H9 (cell line): ENCODE measurements around the gene NTF3. TPM values are rescaled to one million over a fixed set of nuclear protein-coding genes. Genes with fewer than 3 reads are reported as not detected.

ENCODE experiments used
- DNase-seq: peaks from one replicate; pipeline ENCODE4 v3.0.0-alpha.2; 2017
- H2AFZ ChIP-seq: one replicate; pipeline ENCODE4 v1.6.1; 2013; ENCODE audit warnings: mild to moderate bottlenecking, low read length, control low read depth, moderate library complexity
- H2AK5ac ChIP-seq: 2 replicates; pipeline ENCODE4 v1.6.1; 2013; ENCODE audit warnings: low read length, control low read depth, mixed read lengths; ENCODE audit not compliant: insufficient read length
- H2BK120ac ChIP-seq: one replicate; pipeline ENCODE4 v1.6.1; 2013; ENCODE audit warnings: low read depth, mild to moderate bottlenecking, low read length, control low read depth, inconsistent platforms; ENCODE audit not compliant: poor library complexity, severe bottlenecking
- H2BK12ac ChIP-seq: 2 replicates; pipeline ENCODE4 v1.6.1; 2013; ENCODE audit warnings: low read length, control low read depth, mixed read lengths, low read depth; ENCODE audit not compliant: insufficient read length
- H2BK15ac ChIP-seq: 2 replicates; pipeline ENCODE4 v1.6.1; 2013; ENCODE audit warnings: low read depth, low read length, control low read depth
- H2BK20ac ChIP-seq: one replicate; pipeline ENCODE4 v1.6.1; 2013; ENCODE audit warnings: low read depth, mild to moderate bottlenecking, low read length, control low read depth, inconsistent platforms; ENCODE audit not compliant: poor library complexity, severe bottlenecking
- H2BK5ac ChIP-seq: 2 replicates; pipeline ENCODE4 v1.6.1; 2013; ENCODE audit warnings: low read length, control low read depth, mixed read lengths; ENCODE audit not compliant: insufficient read length
- H3K14ac ChIP-seq: 2 replicates; pipeline ENCODE4 v1.6.1; 2013; ENCODE audit warnings: low read length, control low read depth; ENCODE audit not compliant: insufficient read depth
- H3K18ac ChIP-seq: 2 replicates; pipeline ENCODE4 v1.6.1; 2013; ENCODE audit warnings: low read depth, mild to moderate bottlenecking, mixed read lengths, low read length, control low read depth; ENCODE audit not compliant: insufficient read length
- H3K23ac ChIP-seq: 2 replicates; pipeline ENCODE4 v1.6.1; 2013; ENCODE audit warnings: low read length, control low read depth, mixed read lengths, low read depth; ENCODE audit not compliant: insufficient read length
- H3K23me2 ChIP-seq: 2 replicates; pipeline ENCODE4 v1.6.1; 2013; ENCODE audit warnings: low read depth, mild to moderate bottlenecking, mixed read lengths, low read length, control low read depth; ENCODE audit not compliant: insufficient read length, poor library complexity, severe bottlenecking
- H3K27ac ChIP-seq: 2 replicates; pipeline ENCODE4 v1.5.1; 2013; ENCODE audit warnings: low read length, control low read depth, mixed read lengths, low read depth; ENCODE audit not compliant: insufficient read length
- H3K27me3 ChIP-seq: 2 replicates; pipeline ENCODE4 v1.6.1; 2013; ENCODE audit warnings: low read length, control low read depth, inconsistent platforms; ENCODE audit not compliant: insufficient read depth
- H3K4ac ChIP-seq: 2 replicates; pipeline ENCODE4 v1.6.1; 2013; ENCODE audit warnings: low read depth, mild to moderate bottlenecking, control low read depth, inconsistent platforms, low read length, moderate library complexity
- H3K4me1 ChIP-seq: 2 replicates; pipeline ENCODE4 v1.6.1; 2013; ENCODE audit warnings: low read length, control low read depth, inconsistent platforms; ENCODE audit not compliant: insufficient read depth
- H3K4me2 ChIP-seq: 2 replicates; pipeline ENCODE4 v1.6.1; 2013; ENCODE audit warnings: low read length, control low read depth, mixed read lengths; ENCODE audit not compliant: insufficient read length, insufficient read depth
- H3K56ac ChIP-seq: 2 replicates; pipeline ENCODE4 v1.6.1; 2013; ENCODE audit warnings: low read depth, mild to moderate bottlenecking, mixed read lengths, low read length, control low read depth; ENCODE audit not compliant: insufficient read length
- H3K79me1 ChIP-seq: 2 replicates; pipeline ENCODE4 v1.6.1; 2013; ENCODE audit warnings: low read depth, mild to moderate bottlenecking, moderate library complexity, low read length, control low read depth, inconsistent platforms; ENCODE audit not compliant: insufficient read depth, poor library complexity, severe bottlenecking
- H3K79me2 ChIP-seq: 2 replicates; pipeline ENCODE4 v1.6.1; 2013; ENCODE audit warnings: low read length, control low read depth, inconsistent platforms; ENCODE audit not compliant: insufficient read depth
- H3K9ac ChIP-seq: 2 replicates; pipeline ENCODE4 v1.6.1; 2013; ENCODE audit warnings: low read length, control low read depth, mixed read lengths; ENCODE audit not compliant: insufficient read length; ENCODE audit errors: extremely low read depth
- H3K9me3 ChIP-seq: one replicate; pipeline ENCODE4 v1.6.1; 2013; ENCODE audit warnings: low read depth, low read length, inconsistent platforms; ENCODE audit not compliant: control insufficient read depth
- H3T11ph ChIP-seq: one replicate; pipeline ENCODE4 v1.6.1; 2013; ENCODE audit warnings: mild to moderate bottlenecking, low read length, control low read depth, inconsistent platforms
- H4K20me1 ChIP-seq: one replicate; pipeline ENCODE4 v1.6.1; 2013; ENCODE audit not compliant: control insufficient read depth, insufficient read length, insufficient read depth
- H4K5ac ChIP-seq: 2 replicates; pipeline ENCODE4 v1.6.1; 2013; ENCODE audit warnings: low read depth, mild to moderate bottlenecking, mixed read lengths, low read length, control low read depth; ENCODE audit not compliant: insufficient read length
- H4K8ac ChIP-seq: replicated peaks from 2 replicates; pipeline ENCODE4 v1.6.1; 2013; ENCODE audit warnings: low read length, control low read depth, mixed read lengths, low read depth; ENCODE audit not compliant: insufficient read length
- H4K91ac ChIP-seq: 2 replicates; pipeline ENCODE4 v1.6.1; 2013; ENCODE audit warnings: low read depth, mild to moderate bottlenecking, moderate library complexity, mixed read lengths, low read length, control low read depth; ENCODE audit not compliant: insufficient read length
- H3K27ac Mint-ChIP-seq, 3 experiments: 2 replicates in 2 of 3; 3 replicates in 1 of 3; pipeline ENCODE4 v1.8.0; 2020 to 2021; ENCODE audit warnings: mixed read lengths in 3 of 3, mild to moderate bottlenecking in 1 of 3, moderate library complexity in 1 of 3
- H3K27me3 Mint-ChIP-seq: 2 replicates; pipeline ENCODE4 v1.8.0; 2021; ENCODE audit warnings: low read depth, mild to moderate bottlenecking, moderate library complexity, mixed read lengths
- H3K36me3 Mint-ChIP-seq, 3 experiments: 2 replicates in 2 of 3; 3 replicates in 1 of 3; pipeline ENCODE4 v1.8.0; 2020 to 2021; ENCODE audit warnings: low read depth in 3 of 3, mixed read lengths in 3 of 3; ENCODE audit not compliant: insufficient read depth in 1 of 3
- H3K4me1 Mint-ChIP-seq, 2 experiments: 2 replicates each; pipeline ENCODE4 v1.8.0; 2020; ENCODE audit warnings: mixed read lengths in 2 of 2
- H3K4me3 Mint-ChIP-seq, 2 experiments: 2 replicates in 1 of 2; 3 replicates in 1 of 2; pipeline ENCODE4 v1.8.0; 2020 to 2021; ENCODE audit warnings: mild to moderate bottlenecking in 2 of 2, mixed read lengths in 2 of 2, moderate library complexity in 1 of 2
- H3K9me3 Mint-ChIP-seq, 2 experiments: 2 replicates in 1 of 2; 3 replicates in 1 of 2; pipeline ENCODE4 v1.8.0; 2020; ENCODE audit warnings: mild to moderate bottlenecking in 2 of 2, mixed read lengths in 2 of 2, moderate library complexity in 1 of 2
- CTCF ChIP-seq: fragments of 200-600 bp; sonication (generic); conservative IDR thresholded peaks from 3 replicates; pipeline ENCODE4 v1.8.0; 2021; ENCODE audit warnings: antibody characterized with exemption, mild to moderate bottlenecking
- WGBS: extraction: QIAGEN DNeasy Blood & Tissue Kit; methylation state at CpG from one replicate; pipeline ENCODE4 v1.1.7; 2013; ENCODE audit warnings: missing lambda C conversion rate, low lambda C conversion rate, mixed read lengths; ENCODE audit not compliant: insufficient read length; ENCODE audit errors: extremely low coverage; 5-methylcytosine and 5-hydroxymethylcytosine counted together
- total RNA-seq: library from RNA; stranded (reverse); gene quantifications from 2 replicates; pipeline ENCODE4 v1.2.1, GENCODE V29; 2021

The NTF3 gene
- total RNA-seq, 1 experiment from 2014 or later = 0.48 TPM

- Mint-ChIP-seq H3K27me3 (no peaks in the 10 kb centered on the region; the same call in 1 of the 2 replicates), H3K9me3 (no peaks in the 10 kb centered on the region), H3K4me3 (no peak overlapping the region), H3K27ac (peak overlapping the region in 1 of 3 experiments; percentile 20; a peak in 1 of 7 replicates), H3K4me1 (peaks cover 9 to 13% of the 10 kb centered on the region in 2 experiments), H3K36me3 (no peaks in the 10 kb centered on the region)
- no peaks in the 10 kb centered on the region for H3K27me3 ChIP-seq
- no peaks in the 10 kb centered on the region for H4K20me1 ChIP-seq
- no peak for DNase-seq
- H2AK5ac ChIP-seq = no peak overlapping the region
- no peak overlapping the region for H3K18ac ChIP-seq
- no peak overlapping the region for H3K9ac ChIP-seq
- no peak overlapping the region; the same call in 1 of the 2 replicates for H3K14ac ChIP-seq
- H3K4me1 ChIP-seq = no peaks in the 10 kb centered on the region
- no peak overlapping the region for H2AFZ ChIP-seq
- H2BK5ac ChIP-seq = no peak overlapping the region
- H3K9me3 ChIP-seq = no peaks in the 10 kb centered on the region
- no peak overlapping the region for H3K23ac ChIP-seq
- no CpG with 5 or more reads among the region's 5 CpGs for WGBS
- no peak overlapping the region for H3K27ac ChIP-seq
- no peak overlapping the region for H3T11ph ChIP-seq
- H3K4ac ChIP-seq = no peak overlapping the region
- no peak overlapping the region for H2BK20ac ChIP-seq
- no peak overlapping the region for H2BK15ac ChIP-seq
- H3K4me2 ChIP-seq = no peak overlapping the region
- no peak overlapping the region for H4K5ac ChIP-seq
- H4K91ac ChIP-seq = no peak overlapping the region
- no peak overlapping the region for H4K8ac ChIP-seq
- no peak overlapping the region for H2BK12ac ChIP-seq
- no peak overlapping the region for H2BK120ac ChIP-seq
- H3K23me2 ChIP-seq = no peaks in the 10 kb centered on the region
- no peak for TF ChIP-seq CTCF
- no peak overlapping the region for H3K56ac ChIP-seq
- no peaks in the 10 kb centered on the region for H3K79me2 ChIP-seq
- no peaks in the 10 kb centered on the region for H3K79me1 ChIP-seq
Observed at GRCh38 chr12:5392961-5393360, 38.9 kb upstream of the NTF3 start.
